GM20000 (cell line): ENCODE results near the gene RTKN.

ENCODE experiments used
- DNase-seq: peaks from one replicate; pipeline ENCODE4 v3.0.0; 2012; ENCODE audit warnings: low spot score
- TF ChIP-seq, protein P1 (sequence below): IDR thresholded peaks from 2 replicates; pipeline ENCODE4 v1.5.1; 2012; ENCODE audit warnings: mild to moderate bottlenecking, control low read depth; ENCODE audit errors: extremely low read depth, missing control alignments

Gene RTKN

DNA sequence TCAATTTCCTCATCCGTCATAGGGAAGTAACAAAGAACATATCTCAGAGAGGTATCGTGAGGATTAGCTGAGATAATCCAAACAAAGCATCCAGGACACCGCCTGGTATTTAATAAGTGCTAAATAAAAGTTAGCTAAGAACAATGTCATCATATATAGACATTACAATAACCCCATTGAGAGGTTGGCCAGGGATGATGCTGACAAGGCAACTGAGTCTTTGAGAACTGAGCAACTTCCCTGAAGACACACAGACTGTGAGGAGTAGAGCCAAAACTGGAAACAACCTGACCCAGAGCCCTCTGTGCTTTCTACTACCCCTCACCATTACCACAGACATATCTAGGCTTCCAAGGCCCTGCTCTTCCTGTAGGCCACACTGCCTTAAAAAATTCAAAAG, 60.0 kb downstream of the RTKN start:
- no peak for DNase-seq
- TF ChIP-seq, protein P1, sequence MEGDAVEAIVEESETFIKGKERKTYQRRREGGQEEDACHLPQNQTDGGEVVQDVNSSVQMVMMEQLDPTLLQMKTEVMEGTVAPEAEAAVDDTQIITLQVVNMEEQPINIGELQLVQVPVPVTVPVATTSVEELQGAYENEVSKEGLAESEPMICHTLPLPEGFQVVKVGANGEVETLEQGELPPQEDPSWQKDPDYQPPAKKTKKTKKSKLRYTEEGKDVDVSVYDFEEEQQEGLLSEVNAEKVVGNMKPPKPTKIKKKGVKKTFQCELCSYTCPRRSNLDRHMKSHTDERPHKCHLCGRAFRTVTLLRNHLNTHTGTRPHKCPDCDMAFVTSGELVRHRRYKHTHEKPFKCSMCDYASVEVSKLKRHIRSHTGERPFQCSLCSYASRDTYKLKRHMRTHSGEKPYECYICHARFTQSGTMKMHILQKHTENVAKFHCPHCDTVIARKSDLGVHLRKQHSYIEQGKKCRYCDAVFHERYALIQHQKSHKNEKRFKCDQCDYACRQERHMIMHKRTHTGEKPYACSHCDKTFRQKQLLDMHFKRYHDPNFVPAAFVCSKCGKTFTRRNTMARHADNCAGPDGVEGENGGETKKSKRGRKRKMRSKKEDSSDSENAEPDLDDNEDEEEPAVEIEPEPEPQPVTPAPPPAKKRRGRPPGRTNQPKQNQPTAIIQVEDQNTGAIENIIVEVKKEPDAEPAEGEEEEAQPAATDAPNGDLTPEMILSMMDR = no peak

DNA sequence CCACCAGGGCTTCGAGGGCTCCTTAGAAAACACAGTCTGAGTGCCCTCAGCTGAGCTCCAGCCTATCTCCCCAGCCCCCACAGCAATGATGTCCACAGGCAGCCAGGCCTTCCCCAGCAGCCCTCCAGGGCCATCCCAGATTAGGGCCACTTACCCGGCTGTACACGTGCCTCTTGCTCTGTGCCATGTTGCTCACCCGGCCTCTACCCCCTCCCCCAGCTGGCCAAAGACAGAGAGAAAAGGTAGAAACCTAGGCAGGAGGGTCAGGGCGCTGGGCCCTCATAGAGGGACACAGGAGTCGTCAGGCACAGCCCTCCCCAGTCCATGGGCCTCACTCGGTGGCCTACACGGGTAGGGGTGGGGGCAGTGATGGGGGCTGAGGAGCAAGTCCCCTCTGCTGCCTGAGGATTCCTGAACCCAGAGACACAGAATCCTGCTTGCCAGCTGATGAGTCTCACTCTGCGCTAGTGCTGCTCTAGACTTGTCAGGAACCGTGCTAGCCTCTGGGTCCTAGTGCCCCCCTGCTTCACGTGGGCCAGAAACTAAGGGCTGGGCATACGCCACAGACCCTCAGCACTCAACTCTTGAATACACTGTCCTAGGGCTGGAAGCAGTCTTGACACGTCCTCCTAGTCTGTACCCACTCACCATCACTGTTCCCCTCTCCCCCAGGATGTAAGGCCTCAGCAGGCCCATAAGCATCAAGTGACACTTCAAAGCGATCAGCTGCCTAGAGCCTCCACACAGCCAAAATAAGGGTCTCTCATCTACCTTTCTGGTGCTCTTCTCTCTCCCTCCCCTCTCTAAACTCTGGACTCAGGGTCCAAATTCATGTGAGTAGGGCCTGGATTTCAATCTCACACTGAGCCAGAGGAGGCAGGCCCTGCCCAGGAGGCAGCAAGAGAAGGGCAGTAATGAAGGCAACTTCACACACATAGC, 61.6 kb downstream of the RTKN start, which contains the start of gene DCTN1:
Gene DCTN1, minus strand, starts transcription at position 461 of the 939 bp plus-strand sequence. Its CDS starts 274 bp downstream, at position 187.
- DNase-seq = peak; percentile 63
- TF ChIP-seq, protein P1 = no peak

DNA sequence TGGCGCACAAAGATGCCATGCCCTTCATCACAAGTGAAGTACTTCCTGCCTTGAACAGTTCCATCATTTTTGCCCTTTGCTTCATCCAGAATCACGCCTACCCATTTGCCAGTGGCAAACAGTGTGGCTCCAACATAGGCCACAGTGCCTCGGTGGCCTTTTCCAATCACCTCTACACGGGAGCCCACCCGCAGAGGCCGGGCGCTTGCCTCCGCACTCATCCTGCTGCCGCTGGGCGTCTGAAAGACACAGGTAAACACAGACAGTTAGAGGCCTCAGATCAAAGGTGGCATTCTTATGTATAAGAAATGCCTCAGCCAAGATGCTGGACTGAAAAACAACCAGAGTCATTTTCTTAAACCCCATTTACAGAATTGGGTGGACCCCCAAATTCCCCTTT, 63.7 kb downstream of the RTKN start:
- TF ChIP-seq, protein P1 = no peak
- no peak for DNase-seq

DNA sequence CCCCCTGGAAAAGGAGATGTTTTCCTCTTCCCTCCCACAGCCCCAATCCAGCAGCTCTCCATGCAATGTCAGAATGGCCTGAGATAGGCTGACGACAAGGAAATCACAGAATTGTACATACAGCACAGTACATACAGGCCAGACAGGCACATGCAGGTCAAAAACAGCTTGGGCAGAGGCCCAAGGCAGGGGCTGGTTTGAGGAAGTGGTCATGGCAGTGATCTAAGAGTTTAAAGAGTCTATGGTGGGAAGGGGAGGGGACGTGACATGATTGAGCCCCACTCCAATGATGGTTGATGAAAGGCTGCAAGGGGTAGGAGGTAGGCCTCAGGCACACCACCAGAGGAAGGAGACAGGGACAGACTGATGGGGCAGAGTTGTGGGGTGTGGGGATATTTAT, 65.9 kb downstream of the RTKN start:
- TF ChIP-seq, protein P1 = no peak
- no peak for DNase-seq
